ENCODE results near the gene AGXT.

GRCh38 chr2:240904216-240905175 lies 35.9 kb downstream of the AGXT start:
- TF ChIP-seq CTCF (conservative IDR thresholded peaks at IDR 0.05; ENCODE audit: low read depth, low read length) = no peak
- no peak for TF ChIP-seq EZH2 (IDR thresholded peaks at IDR 0.05; ENCODE audit: borderline replicate concordance, low read depth, low read length, poor library complexity, severe bottlenecking)
